GM23338 (cell line): ENCODE measurements around the gene RAC3. TPM values are rescaled to one million over a fixed set of nuclear protein-coding genes. Genes with fewer than 3 reads are reported as not detected.

ENCODE experiments used
- ATAC-seq: fragments of 200-7000 bp; cut with Tn5 transposase; 3 replicates; pipeline ENCODE4 v1.9.1; 2020
- DNase-seq: peaks from one replicate; pipeline ENCODE4 v3.0.0-alpha.2; 2015; ENCODE audit warnings: low spot score
- H2AFZ ChIP-seq: fragments of 200-600 bp; sonication (generic); 2 replicates; pipeline ENCODE4 v1.8.0; 2016; ENCODE audit warnings: antibody characterized with exemption, mild to moderate bottlenecking, moderate library complexity
- H3F3A ChIP-seq: fragments of 200-600 bp; sonication (generic); replicated peaks from 2 replicates; pipeline ENCODE4 v1.8.0; 2017; ENCODE audit warnings: antibody characterized with exemption, mixed run types, low read depth
- H3K27ac ChIP-seq: fragments of 200-600 bp; sonication (generic); 2 replicates; pipeline ENCODE4 v1.6.1; 2016; ENCODE audit warnings: low read depth
- H3K27me3 ChIP-seq: fragments of 200-600 bp; sonication (generic); 2 replicates; pipeline ENCODE4 v1.8.0; 2016; ENCODE audit warnings: mild to moderate bottlenecking, mixed run types, moderate library complexity; ENCODE audit not compliant: insufficient read depth
- H3K36me3 ChIP-seq: fragments of 200-600 bp; sonication (generic); 2 replicates; pipeline ENCODE4 v1.8.0; 2016; ENCODE audit warnings: mild to moderate bottlenecking; ENCODE audit not compliant: insufficient read depth
- H3K4me1 ChIP-seq: fragments of 200-600 bp; sonication (generic); 2 replicates; pipeline ENCODE4 v1.8.0; 2016; ENCODE audit warnings: mild to moderate bottlenecking, moderate library complexity; ENCODE audit not compliant: insufficient read depth
- H3K4me2 ChIP-seq: fragments of 200-600 bp; sonication (generic); 2 replicates; pipeline ENCODE4 v1.7.1; 2017; ENCODE audit warnings: mixed run types
- H3K4me3 ChIP-seq: fragments of 200-600 bp; sonication (generic); 2 replicates; pipeline ENCODE4 v1.6.1; 2016; ENCODE audit warnings: mixed run types
- H3K79me2 ChIP-seq: fragments of 200-600 bp; sonication (generic); replicated peaks from 2 replicates; pipeline ENCODE4 v1.8.0; 2017; ENCODE audit warnings: mild to moderate bottlenecking; ENCODE audit not compliant: insufficient read depth
- H3K9me2 ChIP-seq: fragments of 200-600 bp; sonication (generic); 2 replicates; pipeline ENCODE4 v1.8.0; 2017; ENCODE audit not compliant: insufficient read depth
- H4K20me1 ChIP-seq: fragments of 200-600 bp; sonication (generic); replicated peaks from 2 replicates; pipeline ENCODE4 v1.8.0; 2017; ENCODE audit warnings: mild to moderate bottlenecking; ENCODE audit not compliant: insufficient read depth
- H3K27ac Mint-ChIP-seq: 2 replicates; pipeline ENCODE4 v1.8.0; 2020; ENCODE audit warnings: inconsistent platforms, mild to moderate bottlenecking, moderate library complexity, mixed read lengths
- H3K27me3 Mint-ChIP-seq: 3 replicates; pipeline ENCODE4 v1.8.0; 2022; ENCODE audit warnings: low read depth, mild to moderate bottlenecking, moderate library complexity, mixed read lengths, inconsistent platforms; ENCODE audit not compliant: insufficient read depth, poor library complexity
- H3K36me3 Mint-ChIP-seq: 3 replicates; pipeline ENCODE4 v1.8.0; 2021; ENCODE audit warnings: low read depth, mild to moderate bottlenecking, inconsistent platforms, moderate library complexity, mixed read lengths
- H3K4me1 Mint-ChIP-seq: 3 replicates; pipeline ENCODE4 v1.8.0; 2020; ENCODE audit warnings: mild to moderate bottlenecking, inconsistent platforms, mixed read lengths
- H3K4me3 Mint-ChIP-seq: 3 replicates; pipeline ENCODE4 v1.8.0; 2021; ENCODE audit warnings: moderate library complexity, mild to moderate bottlenecking, inconsistent platforms, mixed read lengths
- H3K9me3 Mint-ChIP-seq: 3 replicates; pipeline ENCODE4 v1.8.0; 2020; ENCODE audit warnings: moderate library complexity, mild to moderate bottlenecking, inconsistent platforms, mixed read lengths
- CREB1 ChIP-seq: fragments of 250-450 bp; sonication (Bioruptor Pico); IDR thresholded peaks from 2 replicates; pipeline ENCODE4 v1.5.0; 2020; ENCODE audit warnings: low read depth, mild to moderate bottlenecking, moderate library complexity
- CTCF ChIP-seq, 2 experiments: fragments of 200-600 bp in 1 of 2; sonication (generic) in 1 of 2; conservative IDR thresholded peaks; 2 replicates each; pipeline versions ENCODE4 v1.5.1 to v1.6.1; 2016 to 2017; ENCODE audit warnings: antibody characterized with exemption in 2 of 2, low read depth in 2 of 2, mild to moderate bottlenecking in 2 of 2, moderate library complexity in 1 of 2
- ETS1 ChIP-seq: IDR thresholded peaks from 2 replicates; pipeline ENCODE4 v1.6.1; 2016; ENCODE audit warnings: antibody characterized with exemption
- EZH2phosphoT487 ChIP-seq: fragments of 200-600 bp; sonication (generic); IDR thresholded peaks from one replicate; pipeline ENCODE4 v1.8.1; 2018; ENCODE audit warnings: antibody characterized with exemption; ENCODE audit not compliant: unreplicated experiment
- JUNB ChIP-seq: IDR thresholded peaks from one replicate; pipeline ENCODE4 v1.6.1; 2016; ENCODE audit warnings: antibody characterized with exemption; ENCODE audit not compliant: unreplicated experiment
- NANOG ChIP-seq: IDR thresholded peaks from 2 replicates; pipeline ENCODE4 v1.6.1; 2016; ENCODE audit warnings: antibody characterized with exemption, borderline replicate concordance
- POLR2AphosphoS5 ChIP-seq: IDR thresholded peaks from 2 replicates; pipeline ENCODE4 v1.6.1; 2016; ENCODE audit warnings: antibody characterized with exemption, low read depth
- REST ChIP-seq: IDR thresholded peaks from one replicate; pipeline ENCODE4 v1.6.1; 2018; ENCODE audit warnings: antibody characterized with exemption; ENCODE audit not compliant: unreplicated experiment
- STAT1 ChIP-seq: IDR thresholded peaks from one replicate; pipeline ENCODE4 v1.6.1; 2016; ENCODE audit warnings: antibody characterized with exemption; ENCODE audit not compliant: unreplicated experiment
- ZNF114 ChIP-seq: fragments of 250-450 bp; sonication (Bioruptor Pico); IDR thresholded peaks from 2 replicates; pipeline ENCODE4 v1.5.0; 2020; ENCODE audit warnings: mild to moderate bottlenecking, moderate library complexity
- ZNF331 ChIP-seq: fragments of 250-450 bp; sonication (Bioruptor Pico); IDR thresholded peaks from 2 replicates; pipeline ENCODE4 v1.5.0; 2020; ENCODE audit warnings: low read depth, mild to moderate bottlenecking, moderate library complexity
- polyA plus RNA-seq: library from polyadenylated mRNA; unstranded; fragments of >200 nt; fragmentation: Nextera tagmentation; extraction: Ambion mirVana; gene quantifications from 2 replicates; pipeline ENCODE4 v1.2.1, GENCODE V29; 2016
- total RNA-seq: library from RNA; depleted of rRNA; stranded (reverse); fragments of >200 nt; shearing (Covaris generic); gene quantifications from 2 replicates; pipeline ENCODE4 v1.2.3, GENCODE V29; 2014

Gene RAC3
- total and polyA plus RNA-seq, 2 experiments from 2014 or later, result 31.5 to 293 TPM

GRCh38 chr17:82008258-82008940 is 23.1 kb upstream of the RAC3 start:
- TF ChIP-seq STAT1, result no peak
- no peak for TF ChIP-seq NANOG
- TF ChIP-seq REST, result no peak
- TF ChIP-seq ZNF331 (CRISPR knock-in tag), result no peak
- no peak for TF ChIP-seq POLR2AphosphoS5
- no peak for TF ChIP-seq CTCF (conservative IDR thresholded peaks at IDR 0.05; ENCODE audit: low read depth in 2 of 2)
- no peak for TF ChIP-seq ETS1
- TF ChIP-seq ZNF114 (CRISPR knock-in tag), result no peak
- no peak for TF ChIP-seq EZH2phosphoT487
- no peak for TF ChIP-seq JUNB
- TF ChIP-seq CREB1 (CRISPR knock-in tag), result no peak

More at GRCh38 chr17:82008258-82008940, 23.1 kb upstream of the RAC3 start:
- Mint-ChIP-seq H3K27me3 (peaks cover 10% of the 10 kb centered on the region), H3K9me3 (no peaks in the 10 kb centered on the region), H3K36me3 (no peaks in the 10 kb centered on the region), H3K4me3 (no peak overlapping the region), H3K4me1 (no peaks in the 10 kb centered on the region), H3K27ac (no peak overlapping the region)
- Histone ChIP-seq H3K36me3 (no peaks in the 10 kb centered on the region), H3K79me2 (no peaks in the 10 kb centered on the region), H2AFZ (no peak overlapping the region), H3K27ac (no peak overlapping the region), H3K27me3 (no peaks in the 10 kb centered on the region), H3F3A (no peaks in the 10 kb centered on the region), H3K4me2 (no peak overlapping the region), H3K4me3 (no peak overlapping the region), H4K20me1 (no peaks in the 10 kb centered on the region), H3K4me1 (no peaks in the 10 kb centered on the region), H3K9me2 (no peaks in the 10 kb centered on the region)
- ATAC-seq, result no peak
- DNase-seq, result no peak
